Gastroesophageal sphincter (tissue), 4 donors: ENCODE results near the gene RPUSD3. TPM values are rescaled to one million over a fixed set of nuclear protein-coding genes. Genes with fewer than 3 reads are reported as not detected.

Experiments
- ATAC-seq: fragments of 150-250 bp; one replicate; pipeline ENCODE4 v1.9.1; 2016; ENCODE audit warnings: mild to moderate bottlenecking, moderate library complexity
- H3K27ac ChIP-seq, 4 donors: fragments of 200-600 bp; sonication (generic) in 3 of 4; 1 replicate in 3 of 4; 2 replicates in 1 of 4; pipeline ENCODE4 v1.5.1; 2016 to 2019
- H3K27me3 ChIP-seq: fragments of 200-600 bp; sonication (generic); one replicate; pipeline ENCODE4 v1.5.1; 2019
- H3K36me3 ChIP-seq, 2 donors: fragments of 200-600 bp; sonication (generic); one replicate each; pipeline ENCODE4 v1.5.1; 2019; ENCODE audit warnings: control low read depth in 1 of 2
- H3K4me1 ChIP-seq, 3 donors: fragments of 200-600 bp; sonication (generic); 1 replicate in 2 of 3; 2 replicates in 1 of 3; pipeline ENCODE4 v1.5.1; 2016 to 2019; ENCODE audit warnings: control low read depth in 2 of 3
- H3K4me3 ChIP-seq, 2 donors: fragments of 200-600 bp; sonication (generic); one replicate each; pipeline ENCODE4 v1.5.1; 2019; ENCODE audit warnings: mild to moderate bottlenecking in 1 of 2, moderate library complexity in 1 of 2
- H3K9me3 ChIP-seq, 3 donors: fragments of 200-600 bp; sonication (generic); one replicate each; pipeline ENCODE4 v1.5.1; 2017 to 2019; ENCODE audit warnings: control low read depth in 2 of 3
- CTCF ChIP-seq, 4 experiments: fragments of 200-600 bp in 2 of 4; fragments of 450-650 bp in 2 of 4; sonication (generic) in 1 of 4; IDR thresholded peaks; one replicate each; pipeline ENCODE4 v1.5.1; 2017 to 2019; ENCODE audit warnings: antibody characterized with exemption in 4 of 4, mild to moderate bottlenecking in 2 of 4, moderate library complexity in 2 of 4
- EP300 ChIP-seq: sonication (generic); formaldehyde crosslinking; IDR thresholded peaks from one replicate; pipeline ENCODE4 v1.6.1; 2017; ENCODE audit warnings: antibody characterized with exemption, mild to moderate bottlenecking
- POLR2A ChIP-seq, 2 donors: fragments of 450-650 bp; IDR thresholded peaks; one replicate each; pipeline ENCODE4 v1.6.1; 2017; ENCODE audit warnings: antibody characterized with exemption in 2 of 2, mild to moderate bottlenecking in 2 of 2, moderate library complexity in 1 of 2
- POLR2AphosphoS5 ChIP-seq: sonication (generic); formaldehyde crosslinking; IDR thresholded peaks from one replicate; pipeline ENCODE4 v1.6.1; 2017; ENCODE audit warnings: antibody characterized with exemption
- WGBS, 2 donors: methylation state at CpG; one replicate each; pipeline ENCODE4 v1.1.5; 2018; ENCODE audit warnings: low coverage in 1 of 2; 5-methylcytosine and 5-hydroxymethylcytosine counted together
- total RNA-seq, 4 donors: library from RNA; depleted of rRNA; stranded (reverse); fragments of >200 nt; gene quantifications; one replicate each; pipeline ENCODE4 v1.1.0, GENCODE V29; 2016

RPUSD3 gene
- total RNA-seq, 4 donors from 2014 or later = 23.7 to 43.1 (median 32.6) TPM

- Histone ChIP-seq H3K36me3 (peaks cover 0 to 65% of the 10 kb centered on the region in 2 donors), H3K9me3 (no peaks in the 10 kb centered on the region), H3K27ac (peak overlapping the region in 3 of 4 donors; percentile 95 to 98 (median 97)), H3K27me3 (no peaks in the 10 kb centered on the region), H3K4me1 (peaks cover 0 to 50% (median 18%) of the 10 kb centered on the region in 3 donors), H3K4me3 (no peak overlapping the region)
- 67 to 100% methylated on average over 1 of the region's 11 CpGs for WGBS, 2 donors
- no peak for ATAC-seq
- TF ChIP-seq EP300 (no peak), POLR2A (IDR thresholded peaks at IDR 0.05) (no peak), POLR2AphosphoS5 (no peak), CTCF (IDR thresholded peaks at IDR 0.05) (no peak)
Measured at GRCh38 chr3:9791127-9791526, 52.7 kb downstream of the RPUSD3 start.

Other genes starting within 250 kb of the RPUSD3 start
- 10 to 100 TPM; 17.3 to 25.3 (median 24.2) TPM for gene MTMR14, start 194.5 kb downstream of the RPUSD3 start, total RNA-seq
- gene CPNE9, start 140.2 kb downstream of the RPUSD3 start, total RNA-seq = 1 to 10 TPM in 1 of 4 donors, not detected in 3; 1.1 TPM
- 10 to 100 TPM; 18.0 to 25.4 (median 21.6) TPM for gene BRPF1, start 112.3 kb downstream of the RPUSD3 start, total RNA-seq
- 10 to 100 TPM; 22.1 to 33.8 (median 25.9) TPM for gene OGG1, start 94.1 kb downstream of the RPUSD3 start, total RNA-seq
- gene CAMK1, start 74.1 kb downstream of the RPUSD3 start, total RNA-seq = 10 to 100 TPM; 54.5 to 81.3 (median 69.7) TPM
- gene TADA3, start 51.5 kb downstream of the RPUSD3 start, total RNA-seq = 10 to 100 TPM; 54.6 to 82.2 (median 66.0) TPM
- gene ARPC4, start 50.9 kb downstream of the RPUSD3 start, total RNA-seq = 100 to 1,000 TPM; 157 to 203 (median 171) TPM
- 10 to 100 TPM in 3 of 4 donors, 1 to 10 TPM in 1; 6.2 to 71.3 (median 29.5) TPM for gene TTLL3, start 33.7 kb downstream of the RPUSD3 start, total RNA-seq
- gene CIDEC, start 36.2 kb upstream of the RPUSD3 start, total RNA-seq = 10 to 100 TPM in 1 of 4 donors, 1 to 10 TPM in 1, under 1 TPM in 1, not detected in 1; 0.35 to 12.4 (median 1.6) TPM
- 10 to 100 TPM; 23.4 to 39.3 (median 31.7) TPM for gene JAGN1, start 46.6 kb upstream of the RPUSD3 start, total RNA-seq
- gene IL17RE, start 58.8 kb upstream of the RPUSD3 start, total RNA-seq = under 1 TPM; 0.47 to 0.85 (median 0.79) TPM
- gene IL17RC, start 73.1 kb upstream of the RPUSD3 start, total RNA-seq = 10 to 100 TPM; 31.0 to 64.0 (median 52.8) TPM
- 10 to 100 TPM; 54.3 to 80.0 (median 64.6) TPM for gene CRELD1, start 89.8 kb upstream of the RPUSD3 start, total RNA-seq
- 1 to 10 TPM; 1.3 to 3.6 (median 2.7) TPM for gene PRRT3, start 108.4 kb upstream of the RPUSD3 start, total RNA-seq
- gene EMC3, start 142.8 kb upstream of the RPUSD3 start, total RNA-seq = 10 to 100 TPM; 38.8 to 81.6 (median 73.9) TPM
- gene FANCD2, start 182.4 kb upstream of the RPUSD3 start, total RNA-seq = 1 to 10 TPM in 3 of 4 donors, under 1 TPM in 1; 0.96 to 7.3 (median 4.1) TPM